PC-3 (cell line): ENCODE results near the gene TSPEAR.

Experiments
- EZH2 ChIP-seq: fragments of 300-600 bp; sonication (generic); IDR thresholded peaks from one replicate; pipeline ENCODE4 v1.6.1; 2017; ENCODE audit warnings: antibody characterized with exemption, mild to moderate bottlenecking, low read length; ENCODE audit not compliant: unreplicated experiment
- TF ChIP-seq, protein P1 (sequence below): fragments of 300-600 bp; sonication (generic); conservative IDR thresholded peaks from 2 replicates; pipeline ENCODE4 v1.5.1; 2017; ENCODE audit warnings: antibody characterized with exemption, low read depth, mild to moderate bottlenecking, low read length

GRCh38 chr21:44579056-44579832, 132.1 kb downstream of the TSPEAR start:
- TF ChIP-seq, protein P1, sequence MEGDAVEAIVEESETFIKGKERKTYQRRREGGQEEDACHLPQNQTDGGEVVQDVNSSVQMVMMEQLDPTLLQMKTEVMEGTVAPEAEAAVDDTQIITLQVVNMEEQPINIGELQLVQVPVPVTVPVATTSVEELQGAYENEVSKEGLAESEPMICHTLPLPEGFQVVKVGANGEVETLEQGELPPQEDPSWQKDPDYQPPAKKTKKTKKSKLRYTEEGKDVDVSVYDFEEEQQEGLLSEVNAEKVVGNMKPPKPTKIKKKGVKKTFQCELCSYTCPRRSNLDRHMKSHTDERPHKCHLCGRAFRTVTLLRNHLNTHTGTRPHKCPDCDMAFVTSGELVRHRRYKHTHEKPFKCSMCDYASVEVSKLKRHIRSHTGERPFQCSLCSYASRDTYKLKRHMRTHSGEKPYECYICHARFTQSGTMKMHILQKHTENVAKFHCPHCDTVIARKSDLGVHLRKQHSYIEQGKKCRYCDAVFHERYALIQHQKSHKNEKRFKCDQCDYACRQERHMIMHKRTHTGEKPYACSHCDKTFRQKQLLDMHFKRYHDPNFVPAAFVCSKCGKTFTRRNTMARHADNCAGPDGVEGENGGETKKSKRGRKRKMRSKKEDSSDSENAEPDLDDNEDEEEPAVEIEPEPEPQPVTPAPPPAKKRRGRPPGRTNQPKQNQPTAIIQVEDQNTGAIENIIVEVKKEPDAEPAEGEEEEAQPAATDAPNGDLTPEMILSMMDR = no peak
- TF ChIP-seq EZH2 = no peak
